GM21825 (cell line): Measurements from ENCODE around the gene SSBP3.

ENCODE experiments used
- ATAC-seq: cut with Tn5 transposase; IDR thresholded peaks from one replicate; pipeline ENCODE4 v1.9.1; 2021; ENCODE audit warnings: mild to moderate bottlenecking, moderate library complexity; ENCODE audit not compliant: unreplicated experiment

SSBP3 gene

DNA sequence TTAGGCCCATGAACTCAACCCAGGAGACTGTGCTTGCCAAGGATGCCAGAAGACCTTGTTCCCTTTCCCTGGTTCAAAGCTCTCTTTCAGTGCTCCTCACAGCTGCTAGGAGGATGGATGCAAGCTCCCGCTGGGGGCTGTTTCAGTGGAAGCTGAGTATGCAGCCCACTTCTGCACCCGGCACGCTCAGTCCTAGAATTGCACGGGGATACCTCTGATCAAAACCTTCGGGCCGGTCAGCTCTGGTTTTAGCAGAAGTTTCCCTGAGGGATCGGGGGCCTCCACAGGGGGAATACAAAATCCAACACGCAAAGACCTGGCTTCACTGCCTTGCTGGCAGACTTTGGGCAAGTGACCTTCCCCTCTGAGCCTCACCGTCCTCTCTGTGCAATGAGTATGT is 4.2 kb upstream of the SSBP3 start:
- ATAC-seq: no peak

DNA sequence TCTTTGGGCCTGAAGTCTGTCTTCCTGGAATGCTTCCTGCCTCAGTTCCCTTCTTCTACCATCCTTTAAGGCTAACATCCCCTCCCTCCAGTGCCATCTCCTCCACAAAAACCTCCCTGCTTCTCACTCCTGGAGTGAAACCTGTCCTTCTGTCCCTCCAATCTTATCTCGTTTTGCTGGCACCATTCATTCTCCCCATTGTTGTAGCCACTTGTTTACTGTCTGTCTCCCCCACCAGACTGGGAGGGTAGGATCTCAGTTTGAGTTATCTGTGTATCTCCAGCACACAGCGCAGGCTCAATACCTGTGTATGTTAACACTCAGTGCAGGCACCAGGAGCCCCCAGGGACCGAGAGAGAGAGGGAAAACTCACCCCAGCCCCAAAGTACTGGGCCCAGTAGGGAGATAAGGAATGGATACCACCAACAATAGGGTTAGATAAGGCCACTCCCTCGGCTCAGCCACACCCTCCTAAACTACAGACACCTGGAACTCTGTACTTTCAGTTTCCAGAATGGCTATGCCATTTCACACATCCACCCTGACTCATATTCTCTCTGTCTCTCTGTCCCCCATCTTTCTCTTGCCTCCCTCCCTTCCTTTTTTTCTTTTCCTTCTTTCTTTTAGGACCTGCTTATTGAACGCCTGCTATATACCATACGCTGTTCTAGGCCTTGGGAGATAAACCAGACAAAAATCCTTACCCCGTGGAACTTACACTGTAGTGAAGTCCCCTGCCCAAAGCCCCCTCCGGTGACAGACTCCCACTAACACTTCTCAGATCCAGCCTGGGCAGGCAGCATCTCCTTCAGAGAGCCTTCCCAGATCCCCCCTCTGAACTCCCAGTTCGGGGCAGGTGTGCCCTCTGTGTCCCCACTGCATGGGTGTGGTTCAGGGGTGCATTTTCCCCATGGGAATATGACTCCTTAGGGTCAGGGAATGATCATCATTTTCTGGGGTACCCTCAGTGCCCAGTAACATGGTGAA is 3.3 kb upstream of the SSBP3 start:
- peak; percentile 34 for ATAC-seq

DNA sequence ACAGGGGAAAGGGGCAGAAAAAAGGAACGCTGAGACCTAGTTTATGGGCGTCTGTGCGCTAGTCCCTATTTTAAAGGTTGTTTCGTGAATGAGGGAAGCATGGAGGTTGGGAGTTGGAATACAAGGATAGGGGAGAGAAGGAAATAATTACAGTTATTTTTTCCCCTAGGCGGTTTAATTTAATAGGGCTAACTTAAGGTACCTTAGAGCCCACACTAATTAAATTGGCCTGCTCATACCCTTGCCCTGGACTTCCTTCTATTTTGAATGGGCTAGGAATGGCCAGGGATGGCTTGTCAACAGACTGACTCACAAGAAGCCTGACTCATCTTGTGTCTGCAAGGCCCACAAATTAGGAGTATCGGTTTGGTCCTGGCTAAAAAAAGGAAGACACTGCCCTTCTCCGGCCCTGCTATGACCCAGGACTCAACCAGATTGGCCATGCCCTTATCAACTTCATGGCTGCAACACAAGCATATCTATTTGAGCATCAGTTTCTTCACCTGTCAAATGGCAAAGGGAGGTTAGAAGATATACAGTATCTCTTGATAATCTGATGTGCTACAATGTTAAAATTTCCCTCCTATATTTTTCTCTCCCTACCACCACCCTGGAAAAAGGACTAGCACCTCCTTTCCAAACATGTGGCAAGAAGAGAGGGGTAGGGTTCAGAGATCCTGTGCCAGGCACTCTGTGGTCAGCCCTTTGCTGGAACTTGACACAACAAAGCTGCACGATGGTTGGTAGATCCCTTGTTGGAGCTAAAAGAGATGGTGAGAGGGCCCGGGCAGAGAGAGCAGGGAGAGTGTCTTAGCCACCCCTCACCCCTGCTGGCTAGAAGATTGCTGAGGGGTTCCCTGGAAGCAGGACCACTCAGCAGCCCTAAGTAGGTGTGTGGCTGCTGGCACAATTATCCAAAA is 2.2 kb upstream of the SSBP3 start:
- no peak for ATAC-seq

DNA sequence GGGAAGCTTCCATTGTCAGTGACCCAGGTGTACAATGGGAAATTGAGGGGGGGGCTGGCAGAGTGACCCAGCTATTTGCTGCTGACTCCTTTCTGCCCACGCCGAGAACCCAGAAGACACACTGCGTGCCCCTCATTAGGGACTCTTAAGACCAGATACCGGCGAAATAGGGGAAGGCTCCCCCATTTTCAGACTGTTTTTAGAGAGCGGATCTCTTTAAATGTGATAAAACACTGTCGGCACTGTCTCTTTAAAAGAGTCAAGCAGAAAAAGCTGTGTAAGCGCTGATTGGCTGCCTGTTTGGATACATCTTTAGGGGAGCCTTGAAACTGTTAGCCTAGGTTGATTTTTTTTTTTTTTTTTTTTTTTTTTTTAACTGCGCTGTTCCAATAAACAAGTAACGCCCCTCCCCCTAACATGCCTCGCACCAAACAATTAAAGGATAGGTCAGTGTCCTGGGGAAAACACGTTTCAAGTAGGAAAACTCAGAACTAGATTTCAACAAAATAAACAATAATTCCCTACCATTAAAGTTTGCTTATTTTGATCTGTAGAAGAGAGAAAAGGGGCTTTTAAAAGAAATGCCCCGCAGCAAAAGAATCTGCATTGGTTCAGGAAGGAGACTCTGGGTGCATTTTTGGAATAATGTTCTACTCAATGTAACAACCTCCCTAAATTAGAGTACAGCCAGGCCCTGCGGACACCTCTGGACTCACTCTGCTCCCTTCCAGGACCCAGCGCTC is 1.4 kb upstream of the SSBP3 start:
- peak; percentile 22 for ATAC-seq

DNA sequence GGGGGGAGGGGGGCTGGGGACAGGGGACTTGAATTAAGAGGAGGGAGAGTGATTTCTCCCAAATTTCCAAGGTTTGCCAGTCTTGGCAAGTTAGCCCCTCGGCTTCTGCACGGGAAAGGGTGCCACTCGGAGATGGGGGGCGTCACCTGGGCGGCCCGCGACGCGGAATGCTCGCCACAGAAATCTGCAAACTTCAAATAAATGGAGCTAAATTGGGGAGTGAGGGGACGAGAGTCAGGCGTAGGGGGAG is 885 bp upstream of the SSBP3 start:
- no peak for ATAC-seq

DNA sequence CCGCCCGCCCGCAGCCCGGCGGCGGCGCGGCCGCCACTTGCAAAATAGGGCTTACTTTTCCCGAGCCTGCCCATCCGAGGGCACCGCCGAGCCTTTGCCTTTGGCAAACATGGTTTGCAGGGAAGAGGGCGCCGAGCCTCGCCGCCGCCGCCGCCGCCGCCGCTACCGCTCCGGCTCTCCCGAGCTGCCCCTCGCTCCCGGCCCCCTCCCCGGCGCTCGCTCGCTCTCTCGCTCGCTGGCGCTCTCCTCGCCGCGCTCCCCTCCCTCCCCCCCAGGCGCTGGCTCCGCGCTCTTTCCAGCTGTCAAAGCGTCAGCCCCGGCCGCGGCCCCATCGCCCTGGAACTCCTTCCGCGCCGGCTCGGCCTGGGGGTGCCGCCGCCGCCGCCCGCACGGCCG is 298 bp downstream of the SSBP3 start:
- no peak for ATAC-seq

DNA sequence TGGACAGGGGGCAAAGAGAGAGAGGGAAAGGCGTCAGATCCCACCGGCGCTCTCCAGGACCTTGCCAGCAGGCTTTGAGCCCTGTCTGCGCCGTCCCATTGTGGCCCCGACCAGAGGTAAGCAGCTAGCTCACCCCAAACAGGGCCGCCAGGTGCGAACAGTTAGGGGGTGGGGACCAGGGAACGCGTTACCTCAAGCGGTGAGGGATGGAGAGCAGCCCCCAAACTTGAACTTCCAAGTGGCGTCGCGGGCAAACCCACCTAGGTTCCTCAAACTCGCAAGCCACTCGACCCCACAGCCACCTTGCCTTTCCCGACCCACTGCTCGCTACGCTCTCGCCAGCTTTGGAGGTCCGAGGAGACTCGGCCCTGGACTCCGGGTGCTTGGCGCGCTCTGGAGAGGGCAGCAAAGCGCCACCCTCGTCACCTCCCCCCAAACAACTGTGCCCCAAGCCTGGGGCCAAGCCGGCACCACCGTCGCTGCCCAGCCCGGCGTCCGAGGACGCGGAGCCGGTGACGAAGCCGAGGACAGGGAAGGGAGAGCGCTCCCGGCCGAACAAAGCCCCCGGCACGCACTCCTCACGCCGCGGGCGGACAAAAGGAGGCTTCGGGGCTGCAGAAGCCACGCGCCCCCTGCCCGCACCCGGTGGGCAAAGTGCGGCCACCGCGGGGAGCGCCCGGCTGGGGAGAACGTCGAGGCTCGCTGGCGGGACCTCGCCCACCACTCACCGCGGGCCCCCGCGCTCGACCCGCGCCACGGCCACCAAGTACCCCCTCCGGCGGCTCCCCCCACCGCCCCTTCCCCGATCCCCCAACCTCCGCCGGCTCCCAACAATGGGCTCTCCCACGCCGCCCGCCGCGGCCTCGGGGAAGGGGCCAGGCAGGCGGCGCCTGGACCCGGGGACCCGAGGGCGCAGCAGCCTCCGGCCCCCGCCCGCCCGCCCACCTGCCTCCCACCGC is 976 bp downstream of the SSBP3 start:
- ATAC-seq: no peak

DNA sequence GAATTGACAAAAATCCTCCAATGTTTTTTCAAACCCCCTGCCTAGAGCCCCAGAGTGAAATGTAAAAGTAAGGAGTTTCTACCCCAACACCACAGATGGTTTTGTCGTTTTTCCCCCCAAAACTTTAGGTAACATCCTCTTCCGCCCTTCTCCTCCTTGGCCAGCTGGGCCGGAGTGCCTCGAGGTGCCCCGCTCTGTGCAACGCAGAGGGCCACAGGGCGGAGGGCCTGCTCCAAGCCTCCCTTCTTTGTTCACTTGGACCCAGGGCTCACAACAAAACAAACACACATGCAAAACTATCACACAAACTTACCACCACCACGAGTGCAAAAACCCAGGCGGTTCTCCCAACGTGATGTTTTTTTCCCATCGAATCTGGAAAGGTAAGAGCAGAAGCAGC is 1.9 kb downstream of the SSBP3 start:
- no peak for ATAC-seq

DNA sequence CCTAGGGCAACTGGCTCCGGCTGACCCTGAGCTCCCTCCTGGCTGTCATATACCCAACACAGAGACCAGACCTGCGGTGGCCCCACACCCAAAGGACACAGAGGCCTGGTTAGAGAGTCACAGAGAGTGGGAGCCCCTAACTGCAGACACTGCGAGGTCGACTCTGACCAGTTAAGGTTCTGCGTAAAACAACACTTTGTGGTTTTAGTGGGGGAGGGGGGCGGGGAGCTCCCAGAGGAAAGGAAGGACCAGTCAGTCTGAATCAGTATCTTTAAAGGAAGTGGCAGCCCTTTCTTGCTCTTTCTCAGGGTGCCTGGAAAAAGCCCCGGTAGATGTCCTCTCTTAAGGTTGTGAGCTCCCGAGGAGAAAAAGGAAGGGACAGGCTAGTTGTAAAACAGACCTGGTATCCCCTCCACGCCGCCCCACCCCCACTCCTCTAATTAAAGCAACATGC is 2.4 kb downstream of the SSBP3 start:
- no peak for ATAC-seq

DNA sequence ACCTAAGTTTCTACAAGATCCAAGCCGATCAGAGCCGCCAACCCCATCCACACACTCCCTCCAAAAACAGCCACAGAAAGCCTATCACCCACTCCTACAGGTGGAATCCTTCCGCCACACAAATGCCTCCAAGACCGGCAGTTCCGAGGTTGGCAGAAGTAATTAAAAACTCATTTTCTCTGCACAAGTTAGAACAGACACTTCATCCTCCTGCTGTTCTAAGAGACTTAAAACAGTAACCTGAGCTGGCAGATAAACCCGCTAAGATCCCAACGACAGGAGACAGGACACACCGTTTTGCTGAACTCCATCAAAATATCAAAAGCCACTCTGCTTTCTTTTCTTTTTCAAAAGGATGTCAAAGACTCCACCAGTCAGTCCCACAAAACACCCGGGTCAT is 2.8 kb downstream of the SSBP3 start:
- ATAC-seq: no peak

DNA sequence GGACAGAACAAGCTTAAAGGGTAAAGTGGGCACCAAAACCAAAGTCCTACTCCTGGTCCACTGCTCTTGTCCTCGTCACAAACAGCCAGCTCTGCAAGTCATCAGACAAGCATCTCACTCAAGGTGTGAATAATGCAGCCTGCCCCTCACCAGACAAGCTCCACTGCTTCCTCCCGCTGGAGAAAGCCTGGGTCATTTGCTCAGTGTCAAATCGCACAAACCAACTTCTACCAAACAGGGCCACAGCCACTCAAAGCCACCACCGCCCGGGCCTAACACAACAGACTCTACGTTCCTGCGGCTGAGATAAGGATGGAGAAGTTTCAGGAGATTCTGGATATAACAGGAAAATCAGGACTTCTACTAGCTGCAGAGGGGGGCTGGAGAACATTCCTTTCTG is 3.3 kb downstream of the SSBP3 start:
- no peak for ATAC-seq

DNA sequence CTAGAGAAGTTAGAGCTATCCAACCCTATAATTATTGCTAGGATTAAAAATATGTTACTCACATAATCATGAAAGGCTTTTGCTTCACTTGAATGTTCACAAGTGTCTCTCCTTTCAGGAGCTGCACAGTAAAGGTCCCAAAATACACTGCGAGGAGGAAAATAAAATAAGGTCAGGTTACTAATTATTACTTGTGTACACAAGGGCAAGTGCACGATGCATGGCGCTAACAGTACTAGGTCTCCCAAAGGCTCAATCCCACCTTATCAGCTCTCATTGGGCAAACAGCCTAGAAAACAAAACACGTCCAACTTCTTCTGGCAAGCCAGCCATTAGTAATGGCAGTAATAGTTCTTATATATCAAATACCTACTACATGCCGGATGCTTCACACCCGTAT is 4.4 kb downstream of the SSBP3 start:
- no peak for ATAC-seq

DNA sequence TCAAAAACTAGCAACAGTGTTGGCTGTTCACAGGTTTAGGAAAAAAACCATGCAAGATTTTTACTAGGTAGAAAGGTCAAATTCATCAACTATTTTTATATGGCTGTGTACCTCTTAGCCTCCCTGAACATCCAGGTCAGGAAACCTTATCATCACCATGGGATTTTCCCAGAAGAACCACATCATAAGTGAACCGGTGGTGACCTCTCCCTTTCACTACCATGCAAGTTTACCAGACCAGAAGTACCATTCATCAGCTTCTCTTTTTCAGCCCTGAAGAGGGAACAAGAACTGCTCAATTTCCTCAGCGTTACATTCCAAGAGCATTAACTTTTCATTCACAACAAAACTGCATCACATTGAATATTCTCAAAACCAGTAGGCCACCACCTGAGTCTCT is 5.9 kb downstream of the SSBP3 start:
- no peak for ATAC-seq

DNA sequence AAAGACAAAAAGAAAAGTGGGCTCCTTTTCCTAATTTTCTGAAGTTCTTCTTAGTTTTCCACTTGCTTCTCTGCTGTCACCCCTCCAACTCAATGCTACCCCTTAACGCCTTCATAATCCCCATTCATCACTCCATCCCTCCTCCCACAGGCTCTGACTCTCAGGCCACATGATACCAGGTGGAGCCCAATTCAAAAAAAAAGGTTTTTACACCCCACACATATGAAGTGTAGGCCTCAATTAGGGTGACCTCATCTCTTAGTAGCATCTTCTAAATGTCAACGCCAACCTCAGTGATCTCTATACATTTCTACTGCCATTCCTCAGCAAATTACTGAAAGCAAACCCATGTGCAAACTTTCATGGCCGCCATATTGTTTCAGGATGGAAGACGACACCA is 6.4 kb downstream of the SSBP3 start:
- ATAC-seq: no peak

DNA sequence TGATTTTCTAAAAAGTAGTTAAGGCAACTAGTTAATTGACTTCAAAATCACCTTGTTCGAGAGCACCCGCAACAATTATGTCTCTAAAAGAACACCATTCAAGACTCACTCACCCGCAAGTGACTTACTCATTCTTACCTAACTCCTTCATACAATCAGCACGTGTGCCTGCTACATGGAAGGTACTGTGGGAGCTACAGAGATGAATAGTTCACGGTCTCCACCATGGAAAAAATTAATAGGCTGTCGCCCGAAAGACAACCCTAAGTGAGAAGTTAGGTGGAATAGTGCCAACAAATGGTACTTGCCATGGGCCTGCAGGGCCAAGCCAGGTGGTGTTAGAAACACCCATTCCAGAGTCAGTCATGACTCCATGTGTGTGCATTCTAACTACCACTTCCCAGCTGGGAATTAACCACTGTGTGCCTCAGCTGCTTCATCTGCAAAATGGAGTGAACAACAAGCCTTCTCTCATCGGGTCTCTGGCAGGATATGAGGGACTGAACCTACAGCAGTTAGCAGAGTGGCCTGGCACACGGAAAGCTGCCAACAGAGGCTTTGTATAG is 7.1 kb downstream of the SSBP3 start:
- no peak for ATAC-seq

DNA sequence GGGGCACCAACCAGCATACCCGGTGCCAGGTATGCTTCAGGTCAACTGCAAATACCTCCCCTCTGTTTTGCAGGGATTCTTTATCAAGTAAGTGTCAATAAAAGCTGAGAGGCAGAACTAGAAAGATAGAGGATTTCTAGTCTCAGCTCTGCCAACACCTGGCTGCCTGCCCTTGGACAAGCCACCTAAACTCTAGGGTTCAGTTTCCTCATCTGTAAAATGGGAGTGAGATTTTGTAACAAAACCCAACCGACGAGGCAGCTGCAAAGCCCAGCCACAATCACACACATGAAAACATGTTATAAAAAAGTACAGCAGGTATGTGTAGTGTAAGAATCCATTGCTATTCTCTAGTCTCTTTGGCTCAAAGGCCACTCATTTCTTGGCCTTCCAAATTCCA is 8.2 kb downstream of the SSBP3 start:
- ATAC-seq: no peak

DNA sequence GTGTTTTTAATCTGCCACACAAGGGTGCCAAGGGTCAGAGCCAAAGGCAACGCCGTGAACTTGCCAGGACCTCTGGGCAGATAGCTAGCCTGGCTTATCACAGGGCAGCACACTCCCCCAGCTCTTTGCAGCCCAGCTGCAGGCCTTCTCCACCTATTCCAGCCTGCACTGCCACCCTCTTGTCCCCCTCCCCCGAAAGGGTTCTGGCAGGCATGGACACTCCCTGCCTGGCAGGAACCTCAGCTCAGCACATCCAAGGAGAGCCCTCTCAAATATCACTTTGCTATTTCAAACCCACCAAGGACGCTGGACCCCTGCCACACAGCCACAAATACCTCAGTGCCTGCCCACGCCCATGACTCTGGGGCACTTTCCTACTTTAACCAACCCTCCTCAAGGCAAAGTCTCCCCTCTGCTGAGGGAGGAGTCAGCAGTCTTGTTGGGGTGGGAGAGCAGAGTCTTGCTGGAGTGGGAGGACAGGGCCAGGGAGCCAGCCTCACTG is 9.1 kb downstream of the SSBP3 start:
- ATAC-seq: no peak

DNA sequence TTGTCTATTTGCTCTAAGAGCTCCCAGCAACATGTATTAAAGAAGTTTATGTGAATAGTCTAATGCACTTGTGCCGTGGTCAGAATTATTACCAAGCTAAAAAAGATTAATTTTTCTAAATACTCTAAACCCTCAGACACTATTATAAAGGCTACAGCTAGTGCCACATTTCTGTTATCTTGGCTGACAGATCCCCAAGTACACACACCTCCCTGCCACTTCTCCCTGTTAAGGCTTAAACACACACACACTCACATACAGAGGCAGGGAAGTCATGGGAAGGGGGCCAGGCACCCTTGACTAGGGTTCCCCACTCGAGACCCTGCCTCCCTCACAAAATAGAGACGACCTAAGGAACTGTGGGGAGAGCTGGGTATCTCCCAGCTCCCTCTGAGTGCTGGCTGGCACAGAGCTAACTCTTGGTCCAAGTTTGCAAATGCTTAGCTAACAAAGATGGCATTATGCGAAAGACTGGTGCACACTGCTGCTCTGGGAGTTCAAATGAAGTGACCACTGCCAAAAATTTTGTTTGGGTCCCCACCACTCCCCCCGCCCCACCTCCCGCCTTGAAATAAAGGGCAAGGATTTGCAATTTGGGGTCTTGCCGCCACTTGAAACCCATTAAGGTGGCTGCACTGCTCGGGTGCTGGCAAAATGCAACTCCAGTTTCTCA is 9.8 kb downstream of the SSBP3 start:
- no peak for ATAC-seq

DNA sequence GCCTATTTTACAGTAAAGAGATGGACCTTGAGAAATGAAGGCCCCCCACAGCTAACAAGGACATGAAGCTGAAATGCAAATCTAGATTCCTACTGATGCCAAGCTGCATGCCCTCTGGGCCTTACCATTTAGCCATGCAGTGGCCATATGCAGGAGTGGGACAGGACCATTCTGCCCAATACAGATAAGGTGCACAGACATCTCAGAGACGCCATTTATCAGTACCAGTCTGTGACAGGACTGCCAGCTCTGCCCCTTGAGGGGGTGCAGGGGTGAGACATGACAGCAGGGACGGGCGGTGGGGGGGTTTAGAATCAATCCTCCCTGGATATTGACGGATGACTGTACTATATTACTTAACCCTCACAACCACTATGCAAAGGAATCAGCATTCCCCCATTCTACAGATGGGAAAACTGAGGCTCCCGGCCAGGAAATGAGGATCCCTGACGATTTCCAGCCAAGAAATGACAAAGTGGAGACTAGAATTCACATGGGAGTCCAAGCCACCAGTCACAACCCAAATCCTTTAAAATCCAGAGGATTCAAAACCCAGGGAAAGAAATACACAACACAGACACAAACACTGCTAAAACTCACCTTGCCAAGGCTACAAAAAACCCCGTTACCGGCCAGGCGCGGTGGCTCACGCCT is 10.8 kb downstream of the SSBP3 start:
- ATAC-seq: no peak
